ENCODE data around the gene CRYBB3.

GRCh38 chr22:25167082-25167481, 32.6 kb upstream of the CRYBB3 start:
- TF ChIP-seq POLR2A (IDR thresholded peaks at IDR 0.05; ENCODE audit: low read depth, low read length) = no peak
- no peak for TF ChIP-seq POLR2AphosphoS5 (IDR thresholded peaks at IDR 0.05; ENCODE audit: low read depth, low read length)
- TF ChIP-seq TAF1 (IDR thresholded peaks at IDR 0.05; ENCODE audit: borderline replicate concordance, low read depth, low read length) = no peak
